OCI-LY7 (cell line): ENCODE data around the gene SORBS2. TPM values are rescaled to one million over a fixed set of nuclear protein-coding genes. Genes with fewer than 3 reads are reported as not detected.

Source experiments
- BruUV-seq: library from RNA; stranded (reverse); fragments of 400-500 nt; replicated peaks from 2 replicates; lab custom pipeline; 2021; lab: Mats Ljungman, UMichigan
- CTCF ChIA-PET: fragments of 300-600 bp; sonication (Branson Sonifier 250); formaldehyde crosslinking; loops from one replicate; lab custom pipeline; 2022; ENCODE audit warnings: antibody characterized with exemption; ENCODE audit not compliant: unreplicated experiment; lab: Charles Lee
- POLR2A ChIA-PET: fragments of 300-600 bp; sonication (Branson Sonifier 250); formaldehyde crosslinking; loops from one replicate; lab custom pipeline; 2022; ENCODE audit warnings: antibody characterized with exemption; lab: Charles Lee
- DNase-seq: peaks from one replicate; pipeline ENCODE4 v3.0.0-alpha.2; 2015; ENCODE audit warnings: low spot score
- H2AFZ ChIP-seq: fragments of 200-600 bp; sonication (generic), shearing (Covaris generic); 2 replicates; pipeline ENCODE4 v1.6.1; 2014; ENCODE audit warnings: mild to moderate bottlenecking, antibody characterized with exemption, low read length, moderate library complexity
- H3K27ac ChIP-seq: fragments of 200-600 bp; sonication (generic); 2 replicates; pipeline ENCODE4 v1.5.1; 2014; ENCODE audit warnings: mixed run types, low read depth, mild to moderate bottlenecking, moderate library complexity, low read length, inconsistent platforms; ENCODE audit not compliant: poor library complexity, severe bottlenecking
- H3K36me3 ChIP-seq: fragments of 200-600 bp; sonication (generic); 2 replicates; pipeline ENCODE4 v1.6.1; 2014; ENCODE audit warnings: mild to moderate bottlenecking, antibody characterized with exemption, low read length, moderate library complexity, mixed read lengths; ENCODE audit not compliant: insufficient read depth
- H3K4me1 ChIP-seq: fragments of 200-600 bp; sonication (generic); 2 replicates; pipeline ENCODE4 v1.5.1; 2014; ENCODE audit warnings: mild to moderate bottlenecking, low read length; ENCODE audit not compliant: insufficient read depth, poor library complexity, severe bottlenecking
- H3K4me2 ChIP-seq: fragments of 200-600 bp; sonication (generic); 2 replicates; pipeline ENCODE4 v1.6.1; 2014; ENCODE audit warnings: mild to moderate bottlenecking, low read length
- H3K4me3 ChIP-seq: fragments of 200-600 bp; sonication (generic); 2 replicates; pipeline ENCODE4 v1.5.1; 2014; ENCODE audit warnings: mild to moderate bottlenecking, low read depth, low read length; ENCODE audit not compliant: poor library complexity, severe bottlenecking
- H3K79me2 ChIP-seq: fragments of 200-600 bp; sonication (generic); 2 replicates; pipeline ENCODE4 v1.6.1; 2016; ENCODE audit warnings: low read depth, mild to moderate bottlenecking, low read length, moderate library complexity, mixed read lengths; ENCODE audit not compliant: insufficient read depth
- H3K9me2 ChIP-seq: fragments of 200-600 bp; sonication (generic); 2 replicates; pipeline ENCODE4 v1.6.1; 2016; ENCODE audit warnings: mild to moderate bottlenecking, low read length, mixed read lengths; ENCODE audit not compliant: insufficient read depth
- H3K9me3 ChIP-seq: fragments of 200-600 bp; sonication (generic); 2 replicates; pipeline ENCODE4 v1.6.1; 2014; ENCODE audit warnings: mild to moderate bottlenecking, mixed run types, low read length, mixed read lengths
- H4K20me1 ChIP-seq: fragments of 200-600 bp; sonication (generic); 2 replicates; pipeline ENCODE4 v1.6.1; 2014; ENCODE audit warnings: mild to moderate bottlenecking, antibody characterized with exemption, low read length, moderate library complexity, mixed read lengths; ENCODE audit not compliant: insufficient read depth
- EZH2phosphoT487 ChIP-seq: fragments of 200-600 bp; sonication (generic); IDR thresholded peaks from 2 replicates; pipeline ENCODE4 v1.6.1; 2018; ENCODE audit warnings: low read depth, borderline replicate concordance, mild to moderate bottlenecking, mixed run types, antibody characterized with exemption, low read length, moderate library complexity, mixed read lengths
- intact Hi-C: fragments of 100-400 bp; cut with micrococcal nuclease; formaldehyde crosslinking; loops from one replicate; pipeline ENCODE4 v1.10.0; 2022; ENCODE audit not compliant: unreplicated experiment
- total RNA-seq, 2 experiments: library from RNA; depleted of rRNA in 1 of 2; stranded (reverse); fragments of >200 nt in 1 of 2; shearing (Covaris generic) in 1 of 2; gene quantifications; 2 replicates each; pipeline ENCODE4 v1.2.3, GENCODE V29; 2014 to 2022
- TF ChIP-seq, protein P1 (sequence below): fragments of 200-600 bp; sonication (generic); conservative IDR thresholded peaks from 2 replicates; pipeline ENCODE4 v1.5.1; 2014; ENCODE audit warnings: mild to moderate bottlenecking, antibody characterized with exemption, low read length, moderate library complexity, mixed read lengths

Gene SORBS2
- total RNA-seq, 2 experiments from 2014 or later, result 33.2 to 43.5 TPM

DNA sequence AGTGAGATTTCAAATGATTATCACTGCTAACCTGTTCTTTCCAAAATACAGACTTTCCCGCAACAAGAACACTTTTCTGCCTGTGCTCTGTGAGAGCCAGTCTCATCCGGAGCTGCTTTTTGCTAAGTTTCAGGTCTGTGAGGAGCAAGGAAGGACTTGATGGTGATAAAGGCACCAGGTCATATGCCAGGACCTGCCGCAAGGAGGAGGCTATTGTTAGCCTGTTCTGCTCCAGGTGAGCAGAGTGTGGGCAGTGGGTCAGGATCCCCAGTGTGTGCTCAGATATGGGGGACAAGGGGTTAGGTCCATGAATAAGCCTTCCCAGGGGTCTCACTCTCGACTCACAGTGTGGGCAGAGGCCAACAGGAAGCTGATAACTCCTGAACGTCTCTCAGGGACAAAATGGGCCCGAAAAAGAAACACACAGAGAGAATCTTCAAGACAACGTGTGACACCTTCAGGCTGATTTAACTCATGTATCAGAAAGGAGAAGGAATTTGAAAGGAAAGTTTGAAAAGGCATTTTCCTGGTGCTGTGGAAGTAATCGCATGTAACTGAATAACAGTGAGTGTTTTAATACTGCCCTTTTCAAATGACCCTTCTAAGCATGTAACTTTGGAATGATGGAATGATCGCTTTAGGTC lies 219.0 kb downstream of the SORBS2 start:
- no peaks in the 10 kb centered on the region for H3K79me2 ChIP-seq
- BruUV-seq, result no TSS peak
- intact Hi-C loops, result no loop called here
- DNase-seq, result peak; percentile 11
- no peak overlapping the region for H3K27ac ChIP-seq
- H3K9me2 ChIP-seq, result no peaks in the 10 kb centered on the region
- TF ChIP-seq, protein P1, sequence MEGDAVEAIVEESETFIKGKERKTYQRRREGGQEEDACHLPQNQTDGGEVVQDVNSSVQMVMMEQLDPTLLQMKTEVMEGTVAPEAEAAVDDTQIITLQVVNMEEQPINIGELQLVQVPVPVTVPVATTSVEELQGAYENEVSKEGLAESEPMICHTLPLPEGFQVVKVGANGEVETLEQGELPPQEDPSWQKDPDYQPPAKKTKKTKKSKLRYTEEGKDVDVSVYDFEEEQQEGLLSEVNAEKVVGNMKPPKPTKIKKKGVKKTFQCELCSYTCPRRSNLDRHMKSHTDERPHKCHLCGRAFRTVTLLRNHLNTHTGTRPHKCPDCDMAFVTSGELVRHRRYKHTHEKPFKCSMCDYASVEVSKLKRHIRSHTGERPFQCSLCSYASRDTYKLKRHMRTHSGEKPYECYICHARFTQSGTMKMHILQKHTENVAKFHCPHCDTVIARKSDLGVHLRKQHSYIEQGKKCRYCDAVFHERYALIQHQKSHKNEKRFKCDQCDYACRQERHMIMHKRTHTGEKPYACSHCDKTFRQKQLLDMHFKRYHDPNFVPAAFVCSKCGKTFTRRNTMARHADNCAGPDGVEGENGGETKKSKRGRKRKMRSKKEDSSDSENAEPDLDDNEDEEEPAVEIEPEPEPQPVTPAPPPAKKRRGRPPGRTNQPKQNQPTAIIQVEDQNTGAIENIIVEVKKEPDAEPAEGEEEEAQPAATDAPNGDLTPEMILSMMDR, result no peak; the same call in 1 of the 2 replicates
- no peak for TF ChIP-seq EZH2phosphoT487
- H4K20me1 ChIP-seq, result no peaks in the 10 kb centered on the region
- no peak overlapping the region for H3K4me3 ChIP-seq
- no peak overlapping the region for H3K4me2 ChIP-seq
- CTCF ChIA-PET, result no interaction called here
- H3K36me3 ChIP-seq, result no peaks in the 10 kb centered on the region
- peaks cover 13% of the 10 kb centered on the region for H3K4me1 ChIP-seq
- no peak overlapping the region for H2AFZ ChIP-seq
- no peaks in the 10 kb centered on the region for H3K9me3 ChIP-seq
- POLR2A ChIA-PET, result interaction anchor here (0.6 to 1.7 kb wide), 2 partner anchors 10 to 462 kb away, joined by 3 to 6 read pairs; no protein-coding TSS in a partner anchor

DNA sequence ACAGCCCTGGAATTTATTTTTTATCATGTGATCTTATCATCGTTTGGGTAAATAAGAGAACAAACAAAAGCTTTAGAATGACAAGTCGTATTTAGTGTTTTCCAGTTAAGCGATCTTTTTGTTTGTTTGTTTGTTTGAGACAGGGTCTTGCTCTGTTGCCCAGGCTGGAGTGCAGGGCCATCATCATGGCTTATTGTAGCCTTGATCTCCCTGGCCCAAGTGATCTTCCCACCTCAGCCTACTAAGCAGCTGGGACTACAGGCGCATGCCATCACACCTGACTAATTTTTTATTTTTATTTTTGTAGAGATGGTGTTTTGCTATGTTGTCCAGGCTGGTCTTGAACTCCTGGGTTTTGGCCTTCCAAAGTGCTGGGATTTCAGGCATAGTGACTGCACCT lies 219.6 kb downstream of the SORBS2 start:
- ChIA-PET POLR2A (interaction anchor here (1.1 kb wide), 1 partner anchor 119 kb away, joined by 4 read pairs; no protein-coding TSS in a partner anchor), CTCF (interaction anchor here (0.5 kb wide), 1 partner anchor 15 kb away, joined by 3 read pairs; no protein-coding TSS in a partner anchor)

More for the DNA sequence above, 219.6 kb downstream of the SORBS2 start:
- Histone ChIP-seq H3K4me2 (no peak overlapping the region), H3K4me1 (peaks cover 13% of the 10 kb centered on the region), H3K27ac (no peak overlapping the region), H3K4me3 (no peak overlapping the region), H3K9me2 (no peaks in the 10 kb centered on the region), H4K20me1 (no peaks in the 10 kb centered on the region), H3K36me3 (no peaks in the 10 kb centered on the region), H3K79me2 (no peaks in the 10 kb centered on the region), H2AFZ (no peak overlapping the region), H3K9me3 (no peaks in the 10 kb centered on the region)
- intact Hi-C loops, result no loop called here
- no peak for DNase-seq
- TF ChIP-seq, protein P1, result no peak
- no peak for TF ChIP-seq EZH2phosphoT487
- no TSS peak for BruUV-seq
